HepG2 (cell line): Measurements from ENCODE around the gene STK4. TPM values are rescaled to one million over a fixed set of nuclear protein-coding genes. Genes with fewer than 3 reads are reported as not detected.
A peak's percentile ranks its signal among the peaks of the same experiment; 100 is the strongest.

Experiments used
- ARID3A ChIP-seq: IDR thresholded peaks from 2 replicates; pipeline ENCODE4 v1.6.1; 2012; ENCODE audit warnings: low read depth, low read length, improper control_type of control experiment
- BRF2 ChIP-seq: sonication (generic); formaldehyde crosslinking; IDR thresholded peaks from 2 replicates; pipeline ENCODE4 v1.8.1; 2022; ENCODE audit warnings: mild to moderate bottlenecking, missing genetic modification reagents
- FLYWCH1 ChIP-seq: sonication (generic); formaldehyde crosslinking; IDR thresholded peaks from 2 replicates; pipeline ENCODE4 v1.8.1; 2023; ENCODE audit warnings: mild to moderate bottlenecking, missing genetic modification reagents
- FOXC1 ChIP-seq: sonication (generic); formaldehyde crosslinking; IDR thresholded peaks from 2 replicates; pipeline ENCODE4 v1.8.0; 2022; ENCODE audit warnings: mild to moderate bottlenecking, missing genetic modification reagents, borderline replicate concordance
- HMGA1 ChIP-seq: sonication (generic); formaldehyde crosslinking; conservative IDR thresholded peaks from 2 replicates; pipeline ENCODE4 v1.4.0; 2020; ENCODE audit warnings: missing genetic modification reagents
- IRF1 ChIP-seq: sonication (generic); formaldehyde crosslinking; IDR thresholded peaks from 2 replicates; pipeline ENCODE4 v1.4.0; 2020; ENCODE audit warnings: low read depth, mild to moderate bottlenecking, missing genetic modification reagents
- KDM4B ChIP-seq: sonication (generic); formaldehyde crosslinking; IDR thresholded peaks from 2 replicates; pipeline ENCODE4 v1.4.0; 2020; ENCODE audit warnings: missing genetic modification reagents
- MAFF ChIP-seq: IDR thresholded peaks from 2 replicates; pipeline ENCODE4 v1.6.1; 2011; ENCODE audit warnings: low read depth, low read length, improper control_type of control experiment
- MEIS1 ChIP-seq: sonication (generic); formaldehyde crosslinking; IDR thresholded peaks from 2 replicates; pipeline ENCODE4 v1.9.0; 2021; ENCODE audit warnings: mild to moderate bottlenecking, missing genetic modification reagents, moderate library complexity, borderline replicate concordance
- PLSCR1 ChIP-seq: sonication (generic); formaldehyde crosslinking; IDR thresholded peaks from 2 replicates; pipeline ENCODE4 v1.5.0; 2020; ENCODE audit warnings: missing genetic modification reagents, mild to moderate bottlenecking, borderline replicate concordance
- POGK ChIP-seq: sonication (generic); formaldehyde crosslinking; conservative IDR thresholded peaks from 2 replicates; pipeline ENCODE4 v1.8.0; 2022; ENCODE audit warnings: mild to moderate bottlenecking, moderate library complexity, missing genetic modification reagents
- TRIM22 ChIP-seq: fragments of 450-650 bp; IDR thresholded peaks from 2 replicates; pipeline ENCODE4 v1.6.1; 2017
- TSC22D2 ChIP-seq: sonication (generic); formaldehyde crosslinking; IDR thresholded peaks from 2 replicates; pipeline ENCODE4 v1.5.1; 2020; ENCODE audit warnings: missing genetic modification reagents, mild to moderate bottlenecking, borderline replicate concordance
- ZNF10 ChIP-seq: sonication (generic); formaldehyde crosslinking; IDR thresholded peaks from 2 replicates; pipeline ENCODE4 v1.4.0; 2020; ENCODE audit warnings: mild to moderate bottlenecking, low read depth, missing genetic modification reagents, borderline replicate concordance
- ZNF138 ChIP-seq: sonication (generic); formaldehyde crosslinking; IDR thresholded peaks from 2 replicates; pipeline ENCODE4 v1.5.0; 2020; ENCODE audit warnings: mild to moderate bottlenecking, low read depth, missing genetic modification reagents
- polyA plus RNA-seq, 8 experiments: library from polyadenylated mRNA; depleted of rRNA in 3 of 8; stranded (reverse) in 7 of 8; unstranded in 1 of 8; fragments of >200 nt; fragmentation: Illumina TruSeq in 4 of 8; extraction: Trizol in 4 of 8; gene quantifications; 2 replicates each; pipeline versions ENCODE4 v1.2.1 to v1.2.3, GENCODE V29; 2011 to 2016; ENCODE audit warnings: low read depth in 4 of 8, missing spikeins in 1 of 8, mixed read lengths in 1 of 8; ENCODE audit not compliant: insufficient read depth in 1 of 8
- total RNA-seq, 5 experiments: library from RNA; depleted of rRNA; stranded (reverse); fragments of >200 nt; fragmentation: Illumina TruSeq; extraction: Trizol; gene quantifications; 2 replicates each; pipeline ENCODE4 v1.2.3, GENCODE V29; 2016; ENCODE audit warnings: low read depth in 1 of 5

STK4 gene
- total and polyA plus RNA-seq, 2 of the 13 experiments (the other 11 are each of a cell fraction or from before 2014, with no cell fraction given) = 25.6 to 38.3 TPM

GRCh38 chr20:44960103-44960852 is 6.0 kb upstream of the STK4 start, which contains the start of gene TOMM34 (continued):
- TF ChIP-seq TSC22D2 (CRISPR knock-in tag) (peak; percentile 99; the same call in 1 of the 2 replicates), ARID3A (no peak), MEIS1 (peak; percentile 87; the same call in 1 of the 2 replicates), BRF2 (CRISPR knock-in tag) (peak; percentile 95; the same call in 1 of the 2 replicates), FLYWCH1 (CRISPR knock-in tag) (peak; percentile 76; the same call in 1 of the 2 replicates), KDM4B (CRISPR knock-in tag) (0 out of 2 replicates have a peak, but pooled peaks have one; percentile 75), ZNF10 (CRISPR knock-in tag) (no peak), FOXC1 (CRISPR knock-in tag) (peak; percentile 99), ZNF138 (CRISPR knock-in tag) (peak; percentile 91; the same call in 1 of the 2 replicates), TRIM22 (no peak), MAFF (no peak), POGK (CRISPR knock-in tag) (peak; percentile 97), IRF1 (CRISPR knock-in tag) (no peak; the same call in 1 of the 2 replicates), PLSCR1 (CRISPR knock-in tag) (peak; percentile 87; the same call in 1 of the 2 replicates), HMGA1 (CRISPR knock-in tag) (no peak)
